ENCODE data around the gene VRK1.

DNA sequence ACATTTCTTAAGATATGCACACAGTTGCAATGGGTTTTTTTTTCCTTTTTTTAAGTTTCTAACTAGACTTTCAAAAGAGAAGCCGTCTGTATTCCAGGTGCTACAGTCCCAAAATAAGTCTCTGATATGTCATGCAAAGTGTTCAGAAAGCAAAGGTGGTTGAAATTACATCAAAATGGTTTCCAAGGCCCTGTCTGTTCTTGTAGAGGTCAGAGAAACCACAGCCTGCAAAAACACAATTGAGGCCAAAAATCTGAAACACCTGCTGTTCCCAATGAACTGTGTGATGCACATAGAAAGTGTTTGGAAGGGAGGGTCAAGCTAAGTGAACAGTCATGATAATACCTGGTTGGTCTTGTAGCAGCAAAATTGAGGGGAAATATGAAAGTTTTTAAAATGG lies 91.0 kb downstream of the VRK1 start:
- TF ChIP-seq CTCF (IDR thresholded peaks at IDR 0.05) (no peak), POLR2AphosphoS5 (IDR thresholded peaks at IDR 0.05) (no peak), EP300 (IDR thresholded peaks at IDR 0.05) (no peak), POLR2A (IDR thresholded peaks at IDR 0.05) (no peak)

Data from upper lobe of left lung (tissue), 4 donors.